MV-4-11 (cell line): ENCODE data around the gene VPS36.
"Not testable (repeated sequence)": the region's sequence is repeated elsewhere in the genome, so short reads cannot be mapped to it uniquely, and the experiment has no call there.

Source experiments
- DNase-seq: peaks from one replicate; lab custom pipeline; 2025; lab: John Stamatoyannopoulos, UW

The VPS36 gene

GRCh38 chr13:52374873-52375411 is 75.5 kb downstream of the VPS36 start:
- no peak for DNase-seq

DNA sequence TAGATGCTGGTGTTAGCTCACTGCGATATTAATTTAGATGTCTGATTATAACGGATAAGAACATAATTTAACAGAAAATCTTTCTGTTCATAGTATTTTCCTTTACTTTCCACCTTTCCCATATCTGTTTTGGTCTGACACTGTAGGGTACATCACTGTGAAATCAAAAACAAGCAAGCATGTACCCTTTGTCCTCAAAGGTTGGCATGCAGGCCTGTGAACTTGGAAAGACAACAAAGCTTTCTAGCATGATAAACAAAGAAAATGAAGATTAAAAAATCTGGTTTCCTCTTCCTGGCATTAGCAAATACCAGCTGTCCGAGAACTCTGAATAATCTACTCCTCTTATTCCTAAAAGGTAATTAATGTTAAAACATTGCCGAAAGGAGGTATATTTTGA is 76.0 kb downstream of the VPS36 start:
- DNase-seq = no peak

- DNase-seq = not testable (repeated sequence)
Observed at GRCh38 chr13:52373277-52373676, 77.2 kb downstream of the VPS36 start.

DNA sequence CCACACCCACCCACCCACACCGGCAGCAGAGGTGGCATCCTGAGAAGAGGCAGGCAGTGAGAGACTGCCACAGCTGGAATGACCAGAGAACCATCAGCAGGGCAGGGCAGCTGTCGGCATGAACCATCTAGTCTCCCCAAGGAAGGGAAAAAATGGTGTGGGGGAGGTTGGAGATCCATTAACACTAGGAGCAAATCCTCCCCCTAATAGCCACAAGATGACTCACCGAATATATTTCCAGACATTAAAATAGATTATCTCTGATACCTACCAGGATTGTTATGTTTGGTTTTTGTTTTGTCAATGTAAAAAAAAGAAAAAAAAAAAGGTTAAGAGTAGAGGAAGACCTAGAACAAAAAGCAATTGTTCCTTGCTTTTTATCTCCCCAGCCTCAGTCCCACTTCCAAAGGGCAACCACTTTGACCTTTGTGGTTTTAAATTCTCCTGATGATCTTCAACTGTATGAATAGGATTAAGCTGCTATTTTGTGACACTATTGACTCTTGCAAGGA is 78.6 kb downstream of the VPS36 start:
- DNase-seq = no peak

- DNase-seq = no peak
Observed at GRCh38 chr13:52366291-52366690, 84.1 kb downstream of the VPS36 start.
